Endometrium (tissue), 2 donors: ENCODE data around the gene PTDSS2.
"Not testable (repeated sequence)": the region's sequence is repeated elsewhere in the genome, so short reads cannot be mapped to it uniquely, and the experiment has no call there.

ENCODE experiments used
- FAIRE-seq: peaks from 2 replicates; lab custom pipeline; 2012; peaks lifted over from hg19 to GRCh38; lab: Jason Lieb, UNC
- donor health status: control.
- donor health status: control.

Gene PTDSS2

GRCh38 chr11:507727-508515 is 57.8 kb downstream of the PTDSS2 start:
- no peak for FAIRE-seq

DNA sequence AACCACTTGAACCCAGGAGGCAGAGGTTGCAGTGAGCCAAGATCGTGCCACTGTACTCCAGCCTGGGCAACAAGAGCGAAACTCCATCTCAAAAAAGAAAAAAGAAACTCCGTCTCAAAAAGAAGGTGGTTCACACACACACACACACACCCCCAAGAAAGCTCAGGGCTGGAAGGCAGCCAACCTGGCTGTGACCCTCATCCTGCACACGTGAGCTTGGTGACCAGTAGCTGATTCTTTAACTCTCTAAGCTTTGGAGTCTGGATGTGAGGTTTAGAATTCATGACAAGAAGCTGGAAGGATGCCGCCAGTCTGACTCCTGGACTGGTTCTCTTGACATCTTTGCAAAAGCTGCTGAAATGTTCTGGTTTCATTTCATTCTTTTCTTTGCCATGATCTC is 58.9 kb downstream of the PTDSS2 start:
- no peak for FAIRE-seq

- no peak for FAIRE-seq
Measured at GRCh38 chr11:512761-513595, 62.9 kb downstream of the PTDSS2 start.

DNA sequence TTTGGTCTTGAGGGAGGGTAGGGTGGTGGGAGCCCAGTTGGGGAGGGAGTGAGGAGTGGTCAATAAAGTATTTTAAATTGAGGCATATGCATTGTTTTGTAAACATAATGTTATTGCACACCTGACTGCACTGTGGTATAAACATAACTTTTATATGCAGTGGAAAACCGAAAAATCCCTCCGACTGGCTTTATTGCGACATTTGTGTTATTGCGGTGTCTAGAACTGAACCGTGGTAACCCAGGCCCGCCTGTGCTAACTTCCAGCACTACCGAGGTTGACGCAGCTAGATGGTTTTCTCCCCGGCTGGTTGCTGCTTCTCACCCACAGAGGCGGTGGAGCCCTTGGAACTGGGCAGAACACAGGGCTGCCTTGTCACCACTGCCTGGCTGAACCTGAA is 64.5 kb downstream of the PTDSS2 start:
- no peak for FAIRE-seq

GRCh38 chr11:515131-515530 is 65.1 kb downstream of the PTDSS2 start:
- no peak for FAIRE-seq

DNA sequence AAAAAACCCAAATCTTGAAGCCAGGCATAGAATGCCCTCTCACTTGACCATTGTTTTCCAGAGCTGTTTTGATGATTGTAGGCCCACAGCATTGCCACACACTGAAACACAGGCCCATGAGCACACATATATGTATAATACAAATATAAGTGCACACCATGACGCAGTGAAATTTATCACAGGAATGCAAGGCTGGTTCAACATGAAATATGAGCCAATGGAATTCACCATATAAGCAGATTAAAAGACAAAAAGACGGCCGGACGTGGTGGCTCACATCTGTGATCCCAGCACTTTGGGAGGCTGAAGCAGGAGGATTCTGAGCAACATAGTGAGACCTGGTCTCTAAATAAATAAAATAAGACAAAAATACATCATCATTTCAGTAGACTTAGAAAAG is 66.3 kb downstream of the PTDSS2 start:
- FAIRE-seq: no peak

GRCh38 chr11:516918-517685 is 67.0 kb downstream of the PTDSS2 start:
- FAIRE-seq: not testable (repeated sequence)

DNA sequence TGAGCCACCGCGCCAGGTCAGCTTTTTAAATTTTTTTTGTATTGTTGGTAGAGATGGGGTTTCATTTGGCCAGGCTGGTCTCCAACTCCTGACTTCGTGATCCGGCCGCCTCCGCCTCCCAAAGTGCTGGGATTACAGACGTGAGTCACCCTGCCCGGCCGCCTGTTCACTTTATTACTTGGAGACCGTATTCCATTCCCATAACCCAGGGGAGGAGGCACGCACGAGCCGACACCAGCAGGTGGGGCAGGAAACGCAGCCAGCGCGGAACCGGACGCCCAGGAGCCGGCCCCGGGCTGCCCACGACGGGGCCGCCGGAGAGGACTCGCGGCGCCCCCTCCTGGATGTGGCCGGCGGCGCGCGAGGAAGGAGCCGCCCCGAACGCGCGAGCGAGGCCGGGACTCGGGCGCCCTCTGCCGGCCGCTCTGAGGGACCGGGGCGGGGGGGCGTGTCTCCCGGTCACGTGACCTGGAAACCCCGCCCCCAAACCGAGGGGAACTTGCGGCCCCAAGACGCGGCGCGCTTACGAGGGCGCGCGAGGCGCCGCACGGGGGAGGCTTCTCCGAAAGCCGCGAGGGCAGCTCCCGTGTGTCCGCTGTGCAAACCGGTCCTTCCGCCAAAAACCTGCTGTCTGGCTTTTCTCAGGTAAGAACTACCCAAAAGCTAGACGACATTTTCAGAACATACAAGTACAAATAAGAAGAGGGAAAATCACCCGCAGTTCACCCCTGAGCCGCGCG is 68.6 kb downstream of the PTDSS2 start:
- no peak for FAIRE-seq

DNA sequence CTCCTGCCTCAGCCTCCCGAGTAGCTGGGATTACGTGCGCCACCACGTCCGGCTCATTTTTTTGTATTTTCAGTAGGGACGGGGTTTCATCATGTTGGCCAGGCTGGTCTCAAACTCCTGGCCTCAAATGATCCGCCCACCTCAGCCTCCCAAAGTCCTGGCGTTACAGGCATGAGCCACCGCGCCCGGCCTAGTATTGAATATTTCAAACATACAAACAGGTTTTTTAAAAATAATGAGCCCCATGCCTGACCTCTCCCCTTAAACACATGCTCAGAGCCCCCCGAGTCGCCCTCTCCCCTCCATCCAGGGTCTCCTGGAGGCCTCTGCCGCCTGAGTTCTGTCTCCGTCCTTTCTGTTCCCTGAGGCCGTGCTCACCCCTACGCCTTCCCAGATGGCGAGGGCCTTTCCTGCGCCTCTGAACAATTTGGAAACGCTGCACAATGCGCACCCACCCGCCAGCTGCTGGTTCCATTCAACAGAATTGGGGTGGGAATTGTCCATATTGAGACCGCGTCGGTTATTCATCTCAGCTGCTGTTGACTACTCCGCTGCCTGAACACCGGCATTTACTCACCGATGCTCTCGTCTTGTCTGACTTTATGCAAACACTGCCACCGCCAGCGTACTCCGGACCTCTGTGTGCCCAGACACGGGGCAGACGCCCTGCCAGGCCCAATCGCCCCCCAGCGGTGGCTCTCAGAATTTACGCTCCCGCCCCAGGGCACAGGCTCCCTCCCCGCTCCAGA is 70.5 kb downstream of the PTDSS2 start:
- FAIRE-seq: no peak

DNA sequence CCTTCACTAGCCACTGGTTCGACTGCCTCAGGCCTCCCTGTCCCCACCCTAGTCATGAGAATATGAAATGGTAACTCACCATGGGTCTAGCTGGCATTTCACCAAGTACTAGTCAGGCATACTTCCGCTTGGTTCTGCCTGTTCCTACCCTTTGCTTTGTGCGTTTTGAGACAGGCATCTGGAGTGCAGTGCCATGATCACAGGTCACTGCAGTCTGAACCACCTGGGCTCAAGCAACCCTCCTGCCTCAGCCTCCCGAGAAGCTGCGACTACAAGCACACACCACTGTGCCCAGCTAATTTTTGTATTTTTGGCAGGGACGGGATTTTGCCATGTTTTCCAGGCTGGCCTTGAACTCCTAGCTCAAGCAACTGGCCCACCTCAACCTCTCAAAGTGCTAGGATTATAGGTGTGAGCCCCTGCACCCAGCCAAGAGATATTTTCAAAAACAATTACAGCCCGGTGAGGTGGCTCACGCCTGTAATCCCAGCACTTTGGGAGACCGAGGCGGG is 71.2 kb downstream of the PTDSS2 start:
- FAIRE-seq: no peak

GRCh38 chr11:526192-526591 is 76.1 kb downstream of the PTDSS2 start:
- FAIRE-seq: no peak

DNA sequence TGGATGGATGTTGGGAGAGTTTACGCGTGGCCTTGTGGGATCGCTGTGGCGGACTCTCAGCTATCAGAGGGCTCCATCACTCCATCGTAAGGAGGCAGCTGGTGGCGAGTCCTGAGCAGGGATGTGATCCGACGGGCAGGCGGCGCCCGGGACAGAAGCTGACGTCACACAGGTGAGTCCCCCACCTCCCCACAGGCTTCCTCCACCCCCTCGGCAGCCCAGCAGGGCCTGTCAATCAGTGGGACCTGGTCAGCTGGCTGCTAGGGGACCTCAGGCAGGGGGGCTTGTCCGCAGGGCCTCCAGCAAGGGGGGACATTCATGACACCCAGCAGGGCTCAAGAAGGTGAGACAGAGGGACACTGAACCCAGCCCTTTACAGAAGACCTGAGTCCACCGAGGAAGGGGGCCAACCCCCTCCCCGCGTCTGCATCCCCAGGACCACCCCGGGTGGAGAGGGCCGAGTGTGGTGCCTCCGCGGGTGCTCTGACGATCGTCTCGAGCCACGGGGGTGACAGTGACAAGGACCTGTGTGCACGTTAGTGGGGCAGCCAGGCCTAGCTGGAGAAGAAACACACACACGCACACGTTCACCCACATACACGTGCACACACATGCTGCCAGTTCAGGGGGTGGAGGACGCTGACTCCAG is 78.2 kb downstream of the PTDSS2 start:
- no peak for FAIRE-seq

GRCh38 chr11:528815-529727 is 79.0 kb downstream of the PTDSS2 start:
- FAIRE-seq: no peak

GRCh38 chr11:529728-530411 is 79.8 kb downstream of the PTDSS2 start:
- FAIRE-seq: no peak

DNA sequence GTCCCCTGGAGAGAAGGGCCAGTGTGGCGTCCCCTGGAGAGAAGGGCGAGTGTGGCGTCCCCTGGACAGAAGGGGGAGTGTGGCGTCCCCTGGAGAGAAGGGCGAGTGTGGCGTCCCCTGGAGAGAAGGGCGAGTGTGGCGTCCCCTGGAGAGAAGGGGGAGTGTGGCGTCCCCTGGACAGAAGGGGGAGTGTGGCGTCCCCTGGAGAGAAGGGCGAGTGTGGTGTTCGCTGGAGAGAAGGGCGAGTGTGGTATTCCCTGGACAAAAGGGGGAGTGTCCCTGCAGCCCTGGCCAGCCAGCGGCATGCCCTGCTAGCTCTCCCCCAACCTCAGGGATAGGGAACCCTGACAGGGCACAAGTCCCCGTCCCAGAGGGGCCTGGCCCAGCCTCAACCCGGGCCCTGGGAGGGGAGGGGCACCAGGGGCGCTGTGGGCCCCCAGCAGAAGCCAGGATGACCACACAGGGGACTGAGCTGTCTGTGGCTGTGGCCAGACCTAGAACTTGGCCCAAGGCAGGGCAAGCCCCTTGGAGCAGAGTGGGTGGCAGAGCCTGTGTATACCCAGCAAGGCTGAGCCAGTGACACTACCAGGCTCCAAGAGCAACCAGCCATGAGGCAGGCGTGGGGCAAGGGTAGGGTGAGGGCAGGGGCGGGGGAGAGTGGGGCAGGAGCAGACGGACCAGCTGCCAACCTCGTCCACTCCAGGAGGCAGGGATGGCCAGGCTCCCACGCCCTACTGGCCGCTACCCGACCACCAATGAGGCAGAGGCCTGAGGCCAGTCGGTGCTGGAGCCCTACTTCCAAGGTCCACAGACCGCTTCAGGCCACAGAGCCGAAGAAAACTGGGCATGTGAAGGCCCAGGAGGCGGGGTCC is 81.1 kb downstream of the PTDSS2 start:
- FAIRE-seq: no peak

DNA sequence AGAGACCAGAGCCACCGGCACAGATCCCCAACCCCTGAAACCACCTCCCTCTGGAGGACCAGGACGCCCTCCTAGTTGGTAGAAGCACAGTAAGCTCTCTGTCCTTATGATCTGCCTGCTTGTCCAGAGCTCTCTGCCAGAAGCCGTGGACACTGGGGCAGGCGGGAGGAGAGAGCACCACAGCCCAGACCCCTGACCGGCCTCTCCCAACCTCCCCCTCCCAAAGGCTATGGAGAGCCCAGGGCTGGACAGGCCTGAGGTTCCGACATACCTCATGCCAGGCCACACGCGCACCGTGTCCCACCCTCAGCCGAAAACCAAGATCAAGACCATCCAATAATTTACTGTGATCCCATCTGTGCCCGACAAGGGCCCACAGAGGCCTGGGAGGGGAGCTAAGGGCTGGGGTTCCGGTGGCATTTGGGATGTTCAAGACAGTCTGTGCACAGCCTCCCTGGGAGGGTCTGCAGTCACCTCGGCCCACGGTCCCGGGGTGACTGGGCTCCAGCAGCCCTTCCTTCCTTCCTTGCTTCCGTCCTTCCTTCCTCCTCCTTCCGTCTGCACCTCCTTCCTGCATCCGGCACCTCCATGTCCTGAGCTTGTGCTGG is 81.9 kb downstream of the PTDSS2 start:
- FAIRE-seq: no peak

DNA sequence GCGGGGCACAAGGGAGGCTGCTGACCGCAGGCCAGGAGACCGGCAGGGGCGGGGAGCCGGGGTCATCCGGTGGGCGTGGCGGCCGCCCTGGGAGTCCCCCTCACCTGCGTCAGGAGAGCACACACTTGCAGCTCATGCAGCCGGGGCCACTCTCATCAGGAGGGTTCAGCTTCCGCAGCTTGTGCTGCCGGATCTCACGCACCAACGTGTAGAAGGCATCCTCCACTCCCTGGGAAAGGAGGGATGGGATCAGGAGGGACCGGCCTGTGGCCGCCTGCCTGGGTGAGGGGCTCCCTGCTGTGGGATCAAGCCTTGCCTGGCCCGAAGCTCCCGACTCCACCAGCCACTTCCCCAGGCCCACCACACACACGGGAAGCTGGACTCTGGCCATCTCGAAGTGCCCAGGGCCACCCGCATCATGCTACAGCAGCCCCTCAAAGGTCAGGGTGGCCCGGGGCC is 82.5 kb downstream of the PTDSS2 start:
- FAIRE-seq: no peak
